ENCODE results near the gene AP2A2.

The AP2A2 gene

DNA sequence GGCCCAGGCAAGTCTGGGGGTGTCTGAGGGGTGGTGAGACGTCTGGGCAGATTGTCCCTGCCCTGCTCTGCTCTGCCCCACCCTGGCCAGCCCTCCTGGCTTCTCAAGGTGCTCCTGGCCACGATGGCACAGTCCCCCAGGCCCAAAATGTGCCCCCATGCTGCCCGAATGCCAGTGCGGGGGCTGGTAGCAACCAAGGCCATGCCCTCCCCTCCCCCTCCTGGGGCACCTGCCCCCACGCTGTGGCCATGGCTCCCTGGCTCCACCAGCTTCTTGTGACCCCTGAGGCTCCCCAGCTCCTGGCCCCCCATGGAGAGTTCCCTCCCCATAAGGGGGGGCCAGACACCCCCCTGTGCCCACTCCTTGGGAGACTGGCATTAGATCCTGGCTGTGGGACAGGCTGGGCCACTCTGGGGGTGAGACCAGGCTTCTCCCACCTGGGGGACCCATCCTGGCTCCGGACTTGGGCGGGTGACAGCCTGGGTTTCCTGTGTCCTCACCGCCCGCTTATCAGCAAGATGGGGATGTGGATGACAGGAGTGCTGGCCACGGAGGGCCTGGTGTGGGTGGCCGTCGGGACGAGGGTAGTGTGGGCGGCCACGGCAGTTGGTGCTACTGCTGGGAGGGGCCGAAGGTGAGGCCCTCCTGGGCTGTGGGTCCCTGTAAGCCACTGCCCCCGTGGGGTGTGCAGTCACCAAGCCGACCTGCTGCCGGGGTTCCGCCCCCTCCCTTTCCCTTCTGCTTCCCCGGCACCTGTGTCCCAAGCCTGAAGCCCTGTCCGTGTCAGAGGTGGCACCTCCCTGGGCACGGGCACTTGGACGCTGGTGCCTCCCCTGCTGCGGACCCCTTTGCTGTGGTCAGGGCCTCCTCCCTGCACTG, 126.7 kb downstream of the AP2A2 start:
- DNase-seq (ENCODE audit: extremely low read depth, low read depth): no peak
- TF ChIP-seq, protein P1, sequence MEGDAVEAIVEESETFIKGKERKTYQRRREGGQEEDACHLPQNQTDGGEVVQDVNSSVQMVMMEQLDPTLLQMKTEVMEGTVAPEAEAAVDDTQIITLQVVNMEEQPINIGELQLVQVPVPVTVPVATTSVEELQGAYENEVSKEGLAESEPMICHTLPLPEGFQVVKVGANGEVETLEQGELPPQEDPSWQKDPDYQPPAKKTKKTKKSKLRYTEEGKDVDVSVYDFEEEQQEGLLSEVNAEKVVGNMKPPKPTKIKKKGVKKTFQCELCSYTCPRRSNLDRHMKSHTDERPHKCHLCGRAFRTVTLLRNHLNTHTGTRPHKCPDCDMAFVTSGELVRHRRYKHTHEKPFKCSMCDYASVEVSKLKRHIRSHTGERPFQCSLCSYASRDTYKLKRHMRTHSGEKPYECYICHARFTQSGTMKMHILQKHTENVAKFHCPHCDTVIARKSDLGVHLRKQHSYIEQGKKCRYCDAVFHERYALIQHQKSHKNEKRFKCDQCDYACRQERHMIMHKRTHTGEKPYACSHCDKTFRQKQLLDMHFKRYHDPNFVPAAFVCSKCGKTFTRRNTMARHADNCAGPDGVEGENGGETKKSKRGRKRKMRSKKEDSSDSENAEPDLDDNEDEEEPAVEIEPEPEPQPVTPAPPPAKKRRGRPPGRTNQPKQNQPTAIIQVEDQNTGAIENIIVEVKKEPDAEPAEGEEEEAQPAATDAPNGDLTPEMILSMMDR (IDR thresholded peaks at IDR 0.05; ENCODE audit: low read depth, low read length): no peak

DNA sequence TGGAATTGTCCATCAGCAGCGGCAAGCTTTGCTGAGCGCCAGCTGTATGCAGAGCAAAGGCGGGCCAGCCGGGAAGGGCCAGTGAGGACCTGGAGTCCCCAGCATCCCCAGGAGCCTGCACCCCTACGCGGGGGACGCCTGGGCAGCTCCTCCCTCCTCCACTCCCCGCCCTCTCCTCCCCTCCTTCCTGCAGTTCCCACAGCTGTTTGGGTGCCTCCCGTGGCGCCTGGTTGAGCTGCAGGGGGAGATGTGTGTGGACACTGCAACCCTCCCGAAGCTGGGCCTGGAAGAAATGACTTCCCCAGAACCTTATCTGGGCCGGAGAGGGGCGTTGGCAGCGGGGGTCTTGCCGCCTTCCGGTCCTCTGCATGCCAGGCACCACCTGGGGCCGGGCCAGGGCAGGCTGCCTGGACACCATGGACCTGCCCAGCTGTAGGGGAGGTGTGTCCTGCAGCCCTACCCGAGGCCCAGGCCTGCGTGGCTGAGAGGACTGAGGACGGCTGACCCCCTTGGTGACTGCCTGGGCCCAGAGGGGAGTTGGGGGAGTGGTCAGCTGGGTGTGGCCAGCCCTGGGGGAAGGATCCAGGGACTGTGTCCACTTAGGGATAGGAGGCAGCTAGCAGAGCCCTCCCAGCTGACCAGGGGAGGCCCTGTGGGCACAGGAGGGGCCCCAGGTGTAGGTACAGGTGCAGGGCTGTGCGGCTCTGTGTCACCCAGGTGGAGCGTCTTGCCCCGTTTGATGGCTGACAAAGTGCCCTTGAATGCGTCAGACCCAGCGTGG, 127.6 kb downstream of the AP2A2 start:
- TF ChIP-seq, protein P1 (IDR thresholded peaks at IDR 0.05; ENCODE audit: low read depth, low read length): no peak
- no peak for DNase-seq (ENCODE audit: extremely low read depth, low read depth)

DNA sequence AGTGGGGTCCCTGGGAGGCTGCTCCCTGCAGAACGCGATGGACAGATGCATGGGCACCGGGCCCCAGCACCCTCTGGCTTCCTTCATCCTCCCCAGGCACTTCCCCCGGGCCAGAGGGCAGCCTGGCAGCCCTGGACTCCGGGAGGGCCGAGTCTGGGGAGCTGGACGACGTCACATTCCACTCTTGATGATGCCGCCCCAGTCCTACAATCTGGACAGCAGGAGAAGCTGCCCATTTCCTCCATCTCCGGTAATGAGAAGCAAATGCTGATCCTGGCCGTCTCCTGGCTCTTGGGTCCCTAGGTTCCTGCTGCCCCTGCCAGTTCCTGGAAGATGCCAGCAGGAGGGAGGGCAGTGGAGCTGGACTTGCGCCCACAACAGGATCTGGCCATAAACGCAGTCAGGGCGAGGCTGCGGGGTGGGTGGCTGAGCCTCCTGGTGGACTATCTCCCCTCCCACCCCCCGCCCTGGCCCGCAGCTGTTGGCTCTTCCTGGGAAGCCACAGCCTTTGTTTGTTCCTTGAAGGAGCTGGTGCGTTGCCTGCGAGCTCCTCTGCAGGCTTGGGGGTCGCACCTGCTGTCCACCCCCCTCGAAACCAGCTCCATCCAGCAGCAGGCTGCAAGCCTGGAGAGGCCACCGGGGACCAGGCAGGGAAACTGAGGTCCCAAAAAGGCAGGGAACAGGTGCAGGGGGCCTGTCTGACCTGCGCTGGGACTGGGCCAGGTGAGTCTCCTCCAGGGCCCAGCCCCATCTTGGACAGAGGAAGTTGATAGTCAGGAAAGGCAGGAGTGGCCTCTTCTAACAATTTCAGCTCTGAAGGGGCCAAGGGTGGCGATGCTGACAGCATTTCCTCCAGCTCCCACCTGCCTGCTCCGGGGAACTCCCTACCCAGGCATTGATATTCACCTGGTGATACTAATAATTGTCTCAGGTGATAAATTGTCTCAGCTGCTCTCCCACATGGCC, 128.8 kb downstream of the AP2A2 start:
- TF ChIP-seq, protein P1 (IDR thresholded peaks at IDR 0.05; ENCODE audit: low read depth, low read length): no peak

DNA sequence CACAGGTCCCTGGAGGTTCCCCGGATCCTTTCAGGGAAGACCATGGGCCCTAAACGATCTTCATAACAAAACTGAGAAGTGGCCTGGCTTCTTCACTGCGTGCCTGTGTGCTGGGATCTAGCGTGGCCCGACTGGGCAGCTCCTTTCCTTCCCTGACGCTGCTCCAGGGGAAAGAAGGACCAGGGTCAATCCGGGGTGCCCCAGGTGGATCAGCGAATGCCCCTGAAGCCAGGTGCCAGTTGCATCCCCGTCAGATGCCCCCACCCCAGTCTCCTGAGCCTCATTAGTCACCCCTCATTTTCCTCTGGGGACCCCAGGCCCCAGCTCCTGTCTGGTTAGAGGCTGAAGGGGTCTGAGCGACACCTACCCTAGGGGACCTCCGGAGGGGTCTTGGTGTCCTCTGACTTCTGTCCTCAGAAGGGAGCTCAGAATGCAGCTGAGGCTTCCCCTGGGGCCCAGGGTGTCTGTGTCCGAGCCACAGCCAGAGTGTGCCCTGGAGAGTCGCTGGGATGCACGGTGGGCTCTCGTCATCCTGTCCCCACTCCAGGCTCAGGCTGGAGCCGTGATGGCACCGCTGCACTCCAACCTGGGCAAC, 129.5 kb downstream of the AP2A2 start:
- TF ChIP-seq, protein P1 (IDR thresholded peaks at IDR 0.05; ENCODE audit: low read depth, low read length): no peak
- no peak for DNase-seq (ENCODE audit: extremely low read depth, low read depth)

More for the DNA sequence above, 128.8 kb downstream of the AP2A2 start:
- DNase-seq (ENCODE audit: extremely low read depth, low read depth): peak; percentile 23

DNA sequence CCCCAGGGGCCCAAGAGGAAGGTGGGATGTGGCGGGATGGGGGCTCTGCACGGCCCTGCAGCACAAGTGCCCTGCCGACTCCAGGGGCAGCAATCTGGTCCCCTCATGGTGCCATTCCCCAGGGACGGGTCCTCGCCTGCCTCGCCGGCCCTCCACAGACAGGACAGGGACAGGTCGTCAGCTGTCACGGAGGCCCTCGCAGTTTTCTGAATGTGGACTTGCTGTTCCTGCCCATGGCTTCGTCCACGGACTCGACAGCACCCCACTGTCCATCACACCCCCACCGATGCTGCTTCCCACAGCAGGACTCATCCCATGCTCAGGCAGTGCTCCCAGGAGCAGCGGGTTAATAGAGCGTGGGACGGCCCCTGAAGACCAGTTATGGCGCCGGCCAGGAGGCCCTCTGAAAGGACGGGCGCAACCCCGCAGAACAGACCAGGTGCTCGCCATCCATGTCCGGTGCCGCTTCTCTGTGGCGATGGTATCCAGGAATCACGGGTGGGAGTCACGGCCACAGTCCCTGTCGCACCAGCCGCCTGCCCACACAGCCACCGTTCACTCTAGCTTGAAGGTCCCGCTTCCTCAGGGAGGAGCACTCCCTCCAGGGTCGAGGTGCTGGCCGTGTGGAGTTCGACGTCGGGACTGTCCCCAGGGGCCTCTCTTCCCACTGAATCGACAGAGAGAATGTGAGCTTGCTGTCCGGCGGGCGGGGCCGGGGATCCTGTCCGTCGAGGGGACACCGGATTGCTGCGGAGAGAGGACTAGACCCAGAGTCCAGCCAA, 130.5 kb downstream of the AP2A2 start:
- TF ChIP-seq, protein P1 (IDR thresholded peaks at IDR 0.05; ENCODE audit: low read depth, low read length): no peak
- no peak for DNase-seq (ENCODE audit: extremely low read depth, low read depth)

DNA sequence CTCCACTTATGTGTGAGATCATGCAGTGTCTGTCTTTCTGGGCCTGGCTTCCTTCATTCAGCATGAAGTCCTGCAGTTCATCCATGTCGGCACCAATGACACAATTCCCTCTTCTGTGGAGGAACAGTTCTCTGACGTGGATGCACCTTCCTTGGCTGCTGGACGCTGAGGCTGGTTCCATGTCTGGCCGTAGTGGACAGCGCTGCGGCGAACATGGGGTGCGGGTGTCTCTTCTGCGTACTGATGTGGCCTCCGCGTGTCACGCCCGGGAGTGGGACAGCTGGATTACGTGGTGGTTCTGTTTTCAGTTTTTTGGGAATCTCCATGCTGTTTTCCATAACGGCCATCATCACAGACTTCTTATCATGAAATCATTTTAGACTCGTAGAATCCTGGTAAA, 132.1 kb downstream of the AP2A2 start:
- DNase-seq (ENCODE audit: extremely low read depth, low read depth): no peak
- TF ChIP-seq, protein P1 (IDR thresholded peaks at IDR 0.05; ENCODE audit: low read depth, low read length): no peak

Data from AG09319 (cell line).